ENCODE measurements around the gene FILIP1L. TPM values are rescaled to one million over a fixed set of nuclear protein-coding genes. Genes with fewer than 3 reads are reported as not detected.

FILIP1L gene
- total and polyA plus RNA-seq, 2 donors (not counting 1 experiment from before 2014, with no cell fraction given), result 0.32 to 0.48 TPM

GRCh38 chr3:99965681-99966408, 148.5 kb downstream of the FILIP1L start:
- Histone ChIP-seq H3K4me2 (replicated peaks; ENCODE audit: low read depth, low read length, poor library complexity, severe bottlenecking) (no peak overlapping the region), H4K20me1 (ENCODE audit: control insufficient read depth, insufficient read depth, low read length, poor library complexity, severe bottlenecking) (no peaks in the 10 kb centered on the region), H3K36me3 (replicated peaks in 1 of 2; ENCODE audit: control extremely low read depth in 1 of 2, control insufficient read depth in 1 of 2, extremely low read depth in 1 of 2, insufficient read depth in 2 of 2, low read length in 1 of 2) (no peaks in the 10 kb centered on the region), H3K4me3 (ENCODE audit: control extremely low read depth in 1 of 5, extremely low read depth in 1 of 5, insufficient read depth in 1 of 5, low read depth in 2 of 5, low read length in 4 of 5) (no peak overlapping the region), H2AFZ (ENCODE audit: insufficient read depth, low read depth, low read length, poor library complexity, severe bottlenecking) (no peak overlapping the region), H3K27ac (ENCODE audit: low read length in 2 of 2) (no peak overlapping the region), H3K27me3 (replicated peaks in 1 of 4; ENCODE audit: control extremely low read depth in 1 of 4, control insufficient read depth in 3 of 4, insufficient read depth in 4 of 4, low read length in 3 of 4) (no peaks in the 10 kb centered on the region), H3K9ac (ENCODE audit: low read length) (no peak overlapping the region), H3K9me3 (ENCODE audit: control extremely low read depth in 1 of 3, control insufficient read depth in 2 of 3, insufficient read depth in 1 of 3, low read length in 2 of 3) (no peaks in the 10 kb centered on the region), H3K79me2 (ENCODE audit: control insufficient read depth, insufficient read depth, low read length) (no peaks in the 10 kb centered on the region), H3K4me1 (ENCODE audit: control insufficient read depth in 2 of 2, insufficient read depth in 2 of 2, low read length in 2 of 2) (no peaks in the 10 kb centered on the region)
- WGBS (ENCODE audit: insufficient coverage), result 94% methylated on average over 2 of the region's 3 CpGs
- no peaks in the 10 kb centered on the region for H3K9me3 Mint-ChIP-seq (ENCODE audit: insufficient read depth)
- DNase-seq (no peak), ATAC-seq (ENCODE audit: low read depth) (no peak)
- no peaks in the 10 kb centered on the region for H3K27me3 Mint-ChIP-seq
- intact Hi-C loops (cut with micrococcal nuclease), result no loop called here
- no peak overlapping the region for H3K4me3 Mint-ChIP-seq
- ChIA-PET CTCF (no interaction called here), POLR2A (no interaction called here)
- peaks cover 2% of the 10 kb centered on the region for H3K4me1 Mint-ChIP-seq
- H3K27ac Mint-ChIP-seq, result no peak overlapping the region
- TF ChIP-seq CTCF (IDR thresholded peaks at IDR 0.05) (no peak), EZH2 (IDR thresholded peaks at IDR 0.05; ENCODE audit: borderline replicate concordance, insufficient read depth, low read depth, low read length, poor library complexity, severe bottlenecking) (no peak)

GRCh38 chr3:99965077-99965476, 149.2 kb downstream of the FILIP1L start:
- H3K4me3 Mint-ChIP-seq, result no peak overlapping the region
- ChIA-PET CTCF (no interaction called here), POLR2A (no interaction called here)
- no peak overlapping the region for H3K4me2 ChIP-seq (replicated peaks; ENCODE audit: low read depth, low read length, poor library complexity, severe bottlenecking)
- H4K20me1 ChIP-seq (ENCODE audit: control insufficient read depth, insufficient read depth, low read length, poor library complexity, severe bottlenecking), result no peaks in the 10 kb centered on the region
- H3K27me3 Mint-ChIP-seq, result no peaks in the 10 kb centered on the region
- H3K4me1 Mint-ChIP-seq, result peaks cover 5% of the 10 kb centered on the region
- no peaks in the 10 kb centered on the region for H3K36me3 ChIP-seq (replicated peaks in 1 of 2; ENCODE audit: control extremely low read depth in 1 of 2, control insufficient read depth in 1 of 2, extremely low read depth in 1 of 2, insufficient read depth in 2 of 2, low read length in 1 of 2)
- H3K4me3 ChIP-seq (ENCODE audit: control extremely low read depth in 1 of 5, extremely low read depth in 1 of 5, insufficient read depth in 1 of 5, low read depth in 2 of 5, low read length in 4 of 5), result no peak overlapping the region
- no peaks in the 10 kb centered on the region for H3K9me3 ChIP-seq (ENCODE audit: control extremely low read depth in 1 of 3, control insufficient read depth in 2 of 3, insufficient read depth in 1 of 3, low read length in 2 of 3)
- no peaks in the 10 kb centered on the region for H3K9me3 Mint-ChIP-seq (ENCODE audit: insufficient read depth)
- H3K27ac Mint-ChIP-seq, result no peak overlapping the region
- ATAC-seq (ENCODE audit: low read depth), result no peak
- 100% methylated on average over 1 of the region's 1 CpG for WGBS (ENCODE audit: insufficient coverage)
- H3K79me2 ChIP-seq (ENCODE audit: control insufficient read depth, insufficient read depth, low read length), result no peaks in the 10 kb centered on the region
- H3K27ac ChIP-seq (ENCODE audit: low read length in 2 of 2), result no peak overlapping the region
- no peak overlapping the region for H3K9ac ChIP-seq (ENCODE audit: low read length)
- H3K4me1 ChIP-seq (ENCODE audit: control insufficient read depth in 2 of 2, insufficient read depth in 2 of 2, low read length in 2 of 2), result no peaks in the 10 kb centered on the region
- no peak for DNase-seq
- H2AFZ ChIP-seq (ENCODE audit: insufficient read depth, low read depth, low read length, poor library complexity, severe bottlenecking), result no peak overlapping the region
- TF ChIP-seq CTCF (IDR thresholded peaks at IDR 0.05) (no peak), EZH2 (IDR thresholded peaks at IDR 0.05; ENCODE audit: borderline replicate concordance, insufficient read depth, low read depth, low read length, poor library complexity, severe bottlenecking) (no peak)
- intact Hi-C loops (cut with micrococcal nuclease), result no loop called here
- H3K27me3 ChIP-seq (replicated peaks in 1 of 4; ENCODE audit: control extremely low read depth in 1 of 4, control insufficient read depth in 3 of 4, insufficient read depth in 4 of 4, low read length in 3 of 4), result no peaks in the 10 kb centered on the region

All from B cell (primary cell).